LHCN-M2 (cell line): ENCODE measurements around the gene SHISA5. TPM values are rescaled to one million over a fixed set of nuclear protein-coding genes. Genes with fewer than 3 reads are reported as not detected.
A peak's percentile ranks its signal among the peaks of the same experiment; 100 is the strongest.
"Not testable (repeated sequence)": the region's sequence is repeated elsewhere in the genome, so short reads cannot be mapped to it uniquely, and the experiment has no call there.

Experiments
- DNase-seq: peaks from one replicate; pipeline ENCODE4 v3.0.0-alpha.2; 2012; ENCODE audit warnings: low read depth
- polyA plus RNA-seq: library from polyadenylated mRNA; unstranded; fragments of >200 nt; gene quantifications from one replicate; pipeline ENCODE4 v1.2.1, GENCODE V29; 2012; ENCODE audit warnings: missing spikeins
- total RNA-seq: library from RNA; depleted of rRNA; stranded (reverse); fragments of >200 nt; gene quantifications from 2 replicates; pipeline ENCODE4 v1.2.3, GENCODE V29; 2014; rRNA removed

SHISA5 gene
- 192 and 227 TPM in 2 replicates for total RNA-seq
- 259 TPM for polyA plus RNA-seq

GRCh38 chr3:48504051-48504946, at the start of gene SHISA5:
Gene SHISA5 (minus strand): TSS chr3:48504174. CDS start chr3:48504094, 80 bp downstream.
- peak; percentile 48 for DNase-seq

DNA sequence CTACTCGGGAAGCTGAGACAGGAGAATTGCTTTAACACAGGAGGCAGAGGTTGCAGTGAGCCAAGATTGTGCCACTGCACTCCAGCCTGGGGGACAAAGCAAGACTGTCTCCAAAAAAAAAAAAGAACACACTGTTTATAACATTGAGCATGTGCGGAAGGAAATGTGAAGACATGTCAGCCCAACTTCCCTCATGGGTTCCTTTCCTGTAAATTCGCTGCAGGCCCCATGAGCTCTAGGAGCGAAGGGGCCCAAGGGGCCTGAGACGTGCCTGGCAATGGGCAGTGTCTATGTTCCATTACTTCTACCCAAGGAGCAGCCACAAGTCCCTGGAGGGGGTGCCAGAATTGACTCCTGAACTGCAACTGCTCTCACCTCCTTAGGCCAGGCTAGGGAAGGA, 49.4 kb upstream of the SHISA5 start:
- DNase-seq: no peak

- no peak for DNase-seq
Measured at GRCh38 chr3:48552111-48552951, 48.4 kb upstream of the SHISA5 start.

- DNase-seq: not testable (repeated sequence)
Measured at GRCh38 chr3:48551651-48552050, 47.7 kb upstream of the SHISA5 start.

- DNase-seq: peak; percentile 68
Measured at GRCh38 chr3:48548729-48549705, 45.0 kb upstream of the SHISA5 start.

DNA sequence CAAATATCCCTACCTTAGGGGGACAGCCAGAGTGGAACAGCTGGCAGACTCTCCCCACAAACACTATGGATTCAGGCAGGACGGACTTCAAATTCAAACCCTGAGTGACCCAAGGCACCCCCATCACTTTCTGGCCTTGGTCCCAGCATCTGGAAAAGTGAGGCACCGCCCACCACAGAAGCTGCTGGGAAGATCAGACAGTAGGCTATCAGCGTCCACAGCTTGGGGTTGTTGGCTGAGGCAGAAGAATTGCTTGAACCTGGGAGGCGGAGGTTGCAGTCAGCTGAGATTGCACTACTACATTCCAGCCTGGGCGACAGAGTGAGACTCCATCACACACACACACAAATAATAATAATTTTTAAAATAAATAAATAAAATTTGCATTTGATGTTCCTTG, 44.2 kb upstream of the SHISA5 start:
- DNase-seq: no peak

DNA sequence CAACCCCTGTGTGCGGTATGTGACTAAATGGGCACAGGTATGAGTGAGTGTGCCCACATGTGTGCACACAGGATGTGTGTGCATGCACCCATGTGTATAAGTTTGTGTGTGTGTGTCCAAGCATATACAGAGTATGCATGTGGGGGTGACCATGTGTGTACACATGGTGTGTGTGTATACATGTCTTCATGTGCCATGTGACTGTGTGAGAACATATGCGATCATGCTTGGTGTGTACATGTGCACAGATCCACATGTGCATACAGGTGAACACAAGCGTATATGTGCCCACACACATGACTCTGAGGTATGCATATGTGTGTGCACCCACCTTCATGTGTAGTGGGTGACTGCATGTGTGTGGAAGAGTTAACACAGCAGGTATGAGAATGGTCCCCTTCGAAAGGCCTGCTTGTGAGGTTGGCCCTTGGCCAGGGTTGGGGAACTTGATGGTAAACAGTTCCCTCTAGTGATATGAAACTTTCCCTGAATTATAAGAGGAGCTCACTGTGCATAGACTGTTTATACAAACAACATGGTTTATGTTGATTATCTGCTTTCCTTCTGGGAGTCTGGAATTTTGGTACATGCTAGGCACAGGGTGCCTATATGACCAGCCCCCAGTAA, 42.3 kb upstream of the SHISA5 start:
- no peak for DNase-seq

- DNase-seq: no peak
Measured at GRCh38 chr3:48544141-48544540, 40.2 kb upstream of the SHISA5 start.

DNA sequence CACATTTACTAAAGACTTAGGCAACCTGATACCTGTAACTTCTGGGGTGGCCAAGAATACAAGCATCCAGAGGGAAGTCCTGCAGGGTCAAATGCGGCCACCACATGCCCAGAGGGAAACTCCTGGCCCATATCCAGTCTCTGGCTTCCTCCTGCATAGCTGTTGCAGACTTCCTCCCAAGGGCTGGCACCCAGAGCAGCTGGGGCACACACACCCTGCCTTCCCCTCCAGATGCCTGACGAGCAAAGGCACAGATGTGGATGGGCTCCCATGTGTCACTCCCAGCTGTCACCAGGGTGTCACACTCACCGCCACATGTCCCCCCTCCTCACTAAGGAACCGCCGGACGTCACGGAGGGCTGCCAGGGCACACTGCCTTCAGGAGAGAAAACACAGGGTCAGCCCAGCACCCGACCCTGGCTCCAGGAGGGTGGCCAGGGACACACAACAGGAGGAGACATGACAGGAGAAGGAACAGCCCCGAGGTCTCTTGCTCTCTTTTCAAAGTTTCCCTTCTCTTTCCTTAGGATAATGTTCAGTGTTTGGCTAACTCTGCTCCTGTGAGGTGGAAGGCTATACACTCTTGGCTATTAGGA, 39.4 kb upstream of the SHISA5 start:
- DNase-seq: no peak

- no peak for DNase-seq
Measured at GRCh38 chr3:48538451-48538850, 34.5 kb upstream of the SHISA5 start.

DNA sequence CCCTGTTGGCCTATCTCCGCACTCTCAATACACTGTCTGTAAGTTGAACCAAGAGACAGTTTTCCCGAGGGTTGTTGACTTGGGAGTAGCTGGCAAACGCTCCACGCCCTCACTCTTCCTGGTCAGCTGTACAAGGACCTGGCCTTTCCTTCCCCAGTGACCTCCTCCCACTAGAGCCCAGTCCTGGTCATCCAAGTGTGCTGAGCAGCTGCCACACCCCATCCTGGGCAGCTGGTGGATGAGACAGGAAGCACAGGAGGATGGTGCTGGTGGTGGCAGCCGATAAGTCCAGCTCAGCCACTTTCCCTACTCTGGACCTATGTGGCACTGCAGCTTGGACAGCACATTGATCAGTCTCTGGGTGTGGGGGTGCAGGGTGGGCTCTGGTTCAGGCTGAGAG, 32.8 kb upstream of the SHISA5 start:
- no peak for DNase-seq

- no peak for DNase-seq
Measured at GRCh38 chr3:48536116-48536515, 32.1 kb upstream of the SHISA5 start.

DNA sequence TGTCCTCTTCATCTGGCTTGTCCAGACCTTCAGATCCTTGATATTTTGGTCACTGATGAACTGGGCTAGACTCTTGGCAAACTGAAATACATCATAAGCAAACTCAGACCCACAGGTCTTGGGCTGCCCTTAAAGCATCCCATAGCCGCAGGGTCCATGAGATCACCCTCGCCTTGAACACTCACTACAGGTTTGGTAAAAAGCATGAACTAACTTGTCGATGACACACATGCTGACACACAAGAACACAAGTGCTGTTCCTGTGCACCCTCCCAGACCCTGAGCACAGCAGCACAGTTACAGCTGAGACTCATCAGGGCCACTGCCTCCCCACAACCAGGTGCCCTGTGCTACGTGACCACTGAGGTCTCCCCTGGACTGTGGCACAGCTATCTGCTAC, 31.6 kb upstream of the SHISA5 start:
- no peak for DNase-seq

DNA sequence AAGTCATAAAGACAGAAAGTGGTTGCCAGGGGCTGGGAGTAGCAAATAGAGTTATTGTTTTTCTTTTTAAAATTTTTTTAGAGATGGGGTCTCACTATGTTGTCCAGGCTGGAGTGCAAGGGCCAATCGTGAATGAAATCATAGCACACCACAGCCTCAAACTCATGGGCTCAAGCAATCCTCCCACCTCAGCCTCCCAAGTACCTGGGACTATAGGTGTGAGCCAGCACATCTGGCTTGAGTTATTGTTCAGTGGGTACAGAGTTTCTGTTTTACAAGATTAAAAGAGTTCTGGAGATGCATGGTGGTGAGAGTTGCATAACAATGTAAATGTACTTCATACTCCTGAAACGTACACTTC, 29.0 kb upstream of the SHISA5 start:
- DNase-seq: no peak

- DNase-seq: no peak
Measured at GRCh38 chr3:48532271-48532976, 28.4 kb upstream of the SHISA5 start.

DNA sequence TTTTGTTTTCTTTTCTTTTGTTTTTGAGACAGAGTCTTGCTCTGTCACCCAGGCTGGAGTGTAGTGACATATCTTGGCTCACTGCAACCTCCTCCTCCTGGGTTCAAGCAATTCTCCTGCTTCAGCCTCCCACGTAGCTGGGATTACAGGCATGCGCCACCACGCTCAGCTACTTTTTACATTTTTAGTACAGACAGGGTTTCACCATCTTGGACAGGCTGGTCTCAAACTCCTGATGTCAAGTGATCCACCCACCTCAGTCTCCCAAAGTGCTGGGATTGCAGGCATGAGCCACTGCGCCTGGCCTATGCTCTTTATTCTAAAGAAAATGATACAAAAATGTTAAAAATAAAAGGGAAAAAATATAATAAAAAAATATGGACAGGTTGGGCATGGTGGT, 26.7 kb upstream of the SHISA5 start:
- DNase-seq: not testable (repeated sequence)

DNA sequence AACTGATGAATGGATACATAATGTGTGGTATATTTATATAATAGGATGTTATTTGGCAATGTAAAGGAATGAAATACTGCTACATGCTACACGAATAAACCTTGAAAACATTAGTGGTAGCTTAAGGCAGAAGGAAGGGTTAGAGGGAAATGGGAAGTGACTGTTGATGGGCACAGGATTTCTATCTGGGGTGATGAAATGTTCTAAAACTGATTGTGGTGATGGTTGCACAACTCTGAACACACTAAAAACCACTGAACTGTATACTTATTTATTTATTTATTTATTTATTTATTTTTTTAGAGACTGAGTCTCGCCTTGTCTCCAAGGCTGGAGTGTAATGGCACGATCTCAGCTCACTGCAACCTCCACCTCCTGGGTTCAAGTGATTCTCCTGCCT, 24.8 kb upstream of the SHISA5 start:
- DNase-seq: peak; percentile 26

DNA sequence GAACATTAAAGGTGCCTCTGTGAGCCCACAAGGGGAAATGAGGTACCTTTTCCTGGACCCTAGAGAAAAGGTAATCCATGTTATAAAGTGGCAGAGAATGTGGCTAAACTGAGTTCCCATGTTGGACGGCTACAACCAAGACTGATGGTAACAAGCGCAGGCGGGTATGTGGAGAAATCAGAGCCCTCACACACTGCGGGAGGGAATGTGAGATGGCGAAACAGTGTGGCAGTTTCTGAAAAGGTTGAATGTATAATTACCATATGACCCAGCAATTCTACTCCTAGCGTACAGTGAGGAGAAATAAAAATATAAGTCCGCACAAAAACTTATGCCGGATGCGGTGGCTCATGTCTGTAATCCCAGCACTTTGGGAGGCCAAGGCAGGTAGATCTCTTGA, 24.1 kb upstream of the SHISA5 start:
- DNase-seq: no peak

GRCh38 chr3:48524970-48525369, 21.0 kb upstream of the SHISA5 start:
- no peak for DNase-seq

- DNase-seq: no peak
Measured at GRCh38 chr3:48521635-48522034, 17.7 kb upstream of the SHISA5 start.
